Ascending aorta (tissue), 2 donors: ENCODE results near the gene MEF2C. TPM values are rescaled to one million over a fixed set of nuclear protein-coding genes. Genes with fewer than 3 reads are reported as not detected.

Experiments used
- DNase-seq, 2 donors: peaks; one replicate each; pipeline ENCODE4 v3.0.0-alpha.2; 2019; ENCODE audit warnings: low spot score in 2 of 2
- H3K27ac ChIP-seq, 2 donors: fragments of 200-600 bp; sonication (generic); one replicate each; pipeline ENCODE4 v1.5.1; 2016 to 2017; ENCODE audit warnings: mild to moderate bottlenecking in 1 of 2
- H3K27me3 ChIP-seq: fragments of 200-600 bp; sonication (generic); one replicate; pipeline ENCODE4 v1.5.1; 2017
- H3K36me3 ChIP-seq, 2 donors: fragments of 200-600 bp; sonication (generic); one replicate each; pipeline ENCODE4 v1.5.1; 2016
- H3K4me1 ChIP-seq, 2 donors: fragments of 200-600 bp; sonication (generic); one replicate each; pipeline ENCODE4 v1.5.1; 2016 to 2017; ENCODE audit warnings: mild to moderate bottlenecking in 1 of 2
- H3K4me3 ChIP-seq, 2 donors: fragments of 200-600 bp; sonication (generic); one replicate each; pipeline ENCODE4 v1.5.1; 2016 to 2017; ENCODE audit warnings: mild to moderate bottlenecking in 1 of 2
- H3K9me3 ChIP-seq, 2 donors: fragments of 200-600 bp; sonication (generic); one replicate each; pipeline ENCODE4 v1.5.1; 2016
- CTCF ChIP-seq, 3 experiments: fragments of 200-600 bp in 2 of 3; fragments of 450-650 bp in 1 of 3; sonication (generic) in 2 of 3; IDR thresholded peaks; one replicate each; pipeline ENCODE4 v1.5.1; 2016 to 2019; ENCODE audit warnings: antibody characterized with exemption in 3 of 3, mild to moderate bottlenecking in 1 of 3, moderate library complexity in 1 of 3
- intact Hi-C: fragments of 100-400 bp; cut with DNase I; formaldehyde crosslinking; loops from one replicate; pipeline ENCODE4 v1.15.1; 2023
- total RNA-seq: library from RNA; depleted of rRNA; stranded (reverse); fragments of >200 nt; gene quantifications from one replicate; pipeline ENCODE4 v1.1.0, GENCODE V29; 2016

The MEF2C gene
- total RNA-seq, 1 donor from 2014 or later: 138 TPM

- peak in 1 of 2 donors; percentile 86 for DNase-seq
- intact Hi-C loops: loop anchor here (2.0 to 10.0 kb wide), 5 partner anchors 356 to 1658 kb away; no protein-coding TSS in a partner anchor
- Histone ChIP-seq H3K36me3 (peaks cover 15% of the 10 kb centered on the region in 2 donors), H3K27me3 (no peaks in the 10 kb centered on the region), H3K9me3 (no peaks in the 10 kb centered on the region), H3K27ac (peak overlapping the region in 1 of 2 donors; percentile 82), H3K4me1 (peaks cover 11 to 35% of the 10 kb centered on the region in 2 donors), H3K4me3 (no peak overlapping the region)
- peak; percentile 61 to 74 (median 70) for TF ChIP-seq CTCF (IDR thresholded peaks at IDR 0.05)
These were observed 153.7 kb downstream of the MEF2C start for GRCh38 chr5:88729084-88729828.

DNA sequence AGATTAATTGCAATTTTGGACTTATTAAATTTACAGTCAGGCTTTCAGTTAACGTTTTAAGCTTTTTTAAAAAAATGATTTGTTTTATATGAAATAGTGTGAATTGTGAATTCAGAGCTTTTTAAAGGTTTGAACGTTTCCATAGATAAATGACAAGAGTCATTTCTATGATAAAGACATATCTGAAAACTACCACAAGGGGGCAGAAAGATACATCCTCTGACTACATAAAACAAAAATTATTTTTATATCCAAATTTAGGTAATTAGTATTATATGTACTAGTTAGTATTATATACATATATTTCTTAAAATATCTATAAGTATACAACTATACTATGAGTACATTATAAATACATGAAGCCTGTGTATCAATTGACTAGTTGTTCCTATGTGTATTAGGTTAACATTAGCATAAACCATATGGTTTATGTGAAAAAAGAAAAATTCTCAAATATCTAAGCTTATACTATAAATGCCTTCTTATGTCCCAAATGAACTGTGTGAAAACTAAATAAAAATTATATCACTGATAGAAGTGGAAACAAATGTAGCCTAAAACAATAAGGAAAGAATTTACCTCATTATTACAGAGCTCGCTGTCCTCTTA is 155.2 kb downstream of the MEF2C start:
- intact Hi-C loops: loop anchor here (2.0 to 10.0 kb wide), 5 partner anchors 357 to 1659 kb away; no protein-coding TSS in a partner anchor
- no peak overlapping the region for H3K4me3 ChIP-seq
- no peaks in the 10 kb centered on the region for H3K27me3 ChIP-seq
- H3K36me3 ChIP-seq: peaks cover 20 to 25% of the 10 kb centered on the region in 2 donors
- H3K4me1 ChIP-seq: peaks cover 11 to 27% of the 10 kb centered on the region in 2 donors
- peak; percentile 38 to 65 (median 51) for TF ChIP-seq CTCF (IDR thresholded peaks at IDR 0.05)
- H3K9me3 ChIP-seq: no peaks in the 10 kb centered on the region
- no peak overlapping the region for H3K27ac ChIP-seq
- no peak for DNase-seq

DNA sequence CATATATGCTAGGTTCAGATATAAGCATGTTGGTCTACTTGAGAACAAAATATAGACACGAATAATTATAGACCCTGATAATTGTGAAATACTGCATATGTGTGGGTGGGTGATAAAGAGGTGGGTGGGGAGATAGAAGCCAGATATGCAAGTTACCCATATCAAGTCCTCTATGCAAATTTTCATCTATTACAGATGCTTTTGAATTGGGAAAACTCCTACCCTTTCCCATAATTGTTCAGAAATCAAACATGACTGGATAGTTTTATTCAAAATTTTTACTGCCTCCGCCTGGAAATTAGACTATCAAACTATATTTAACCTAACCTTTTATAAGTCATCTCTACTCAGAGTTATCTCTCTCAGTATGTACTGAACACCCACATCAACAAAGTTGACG is 157.5 kb downstream of the MEF2C start:
- intact Hi-C loops: loop anchor here (5.0 to 10.0 kb wide), 4 partner anchors 359 to 1662 kb away; no protein-coding TSS in a partner anchor
- Histone ChIP-seq H3K27ac (no peak overlapping the region), H3K36me3 (peaks cover 33 to 49% of the 10 kb centered on the region in 2 donors), H3K9me3 (no peaks in the 10 kb centered on the region), H3K4me3 (no peak overlapping the region), H3K27me3 (no peaks in the 10 kb centered on the region), H3K4me1 (peaks cover 0 to 7% of the 10 kb centered on the region in 2 donors)
- no peak for TF ChIP-seq CTCF (IDR thresholded peaks at IDR 0.05)
- no peak for DNase-seq

- H3K4me1 ChIP-seq: no peaks in the 10 kb centered on the region
- no peak for DNase-seq
- no peaks in the 10 kb centered on the region for H3K9me3 ChIP-seq
- no peak overlapping the region for H3K4me3 ChIP-seq
- H3K27ac ChIP-seq: no peak overlapping the region
- no peak for TF ChIP-seq CTCF (IDR thresholded peaks at IDR 0.05)
- intact Hi-C loops: loop anchor here (10.0 kb wide), 1 partner anchor 361 kb away; no protein-coding TSS in a partner anchor
- H3K27me3 ChIP-seq: no peaks in the 10 kb centered on the region
- H3K36me3 ChIP-seq: peaks cover 37 to 52% of the 10 kb centered on the region in 2 donors
These were observed 158.8 kb downstream of the MEF2C start for GRCh38 chr5:88724201-88724600.

GRCh38 chr5:88722546-88723073 is 160.4 kb downstream of the MEF2C start:
- no peak for DNase-seq
- Histone ChIP-seq H3K4me1 (no peaks in the 10 kb centered on the region), H3K27me3 (no peaks in the 10 kb centered on the region), H3K9me3 (no peaks in the 10 kb centered on the region), H3K27ac (no peak overlapping the region), H3K4me3 (no peak overlapping the region), H3K36me3 (peaks cover 37 to 52% of the 10 kb centered on the region in 2 donors)
- intact Hi-C loops: loop anchor here (10.0 kb wide), 1 partner anchor 362 kb away; no protein-coding TSS in a partner anchor
- TF ChIP-seq CTCF (IDR thresholded peaks at IDR 0.05): no peak
